ENCODE results near the gene RALBP1.
"Not testable (repeated sequence)": the region's sequence is repeated elsewhere in the genome, so short reads cannot be mapped to it uniquely, and the experiment has no call there.

Gene RALBP1

DNA sequence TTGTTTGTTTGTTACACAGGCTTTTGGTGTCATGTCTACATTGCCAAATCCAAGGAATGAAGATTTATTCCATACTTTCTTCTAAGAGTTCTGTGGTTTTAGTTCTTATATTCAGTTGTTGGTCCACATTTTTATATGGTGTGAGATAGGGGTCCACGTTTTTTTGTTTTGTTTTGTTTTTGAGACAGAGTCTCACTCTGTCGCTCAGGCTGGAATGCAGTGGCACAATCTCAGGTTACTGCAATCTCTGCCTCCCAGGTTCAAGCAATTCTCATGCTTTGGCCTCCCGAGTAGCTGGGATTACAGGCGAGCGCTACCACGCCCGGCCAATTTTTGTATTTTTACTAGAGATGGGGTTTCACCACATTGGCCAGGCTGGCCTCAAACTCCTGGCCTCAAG is 8.2 kb downstream of the RALBP1 start:
- no peak for TF ChIP-seq EZH2 (optimal IDR thresholded peaks at IDR 0.05; ENCODE audit: low read depth, low read length)
- TF ChIP-seq, protein P1, sequence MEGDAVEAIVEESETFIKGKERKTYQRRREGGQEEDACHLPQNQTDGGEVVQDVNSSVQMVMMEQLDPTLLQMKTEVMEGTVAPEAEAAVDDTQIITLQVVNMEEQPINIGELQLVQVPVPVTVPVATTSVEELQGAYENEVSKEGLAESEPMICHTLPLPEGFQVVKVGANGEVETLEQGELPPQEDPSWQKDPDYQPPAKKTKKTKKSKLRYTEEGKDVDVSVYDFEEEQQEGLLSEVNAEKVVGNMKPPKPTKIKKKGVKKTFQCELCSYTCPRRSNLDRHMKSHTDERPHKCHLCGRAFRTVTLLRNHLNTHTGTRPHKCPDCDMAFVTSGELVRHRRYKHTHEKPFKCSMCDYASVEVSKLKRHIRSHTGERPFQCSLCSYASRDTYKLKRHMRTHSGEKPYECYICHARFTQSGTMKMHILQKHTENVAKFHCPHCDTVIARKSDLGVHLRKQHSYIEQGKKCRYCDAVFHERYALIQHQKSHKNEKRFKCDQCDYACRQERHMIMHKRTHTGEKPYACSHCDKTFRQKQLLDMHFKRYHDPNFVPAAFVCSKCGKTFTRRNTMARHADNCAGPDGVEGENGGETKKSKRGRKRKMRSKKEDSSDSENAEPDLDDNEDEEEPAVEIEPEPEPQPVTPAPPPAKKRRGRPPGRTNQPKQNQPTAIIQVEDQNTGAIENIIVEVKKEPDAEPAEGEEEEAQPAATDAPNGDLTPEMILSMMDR (IDR thresholded peaks at IDR 0.05; ENCODE audit: low read length) = no peak
- no peak for TF ChIP-seq EZH2phosphoT487 (IDR thresholded peaks at IDR 0.05; ENCODE audit: low read length)
- Histone ChIP-seq H3K9ac (ENCODE audit: low read length) (no peak overlapping the region), H3K4me3 (ENCODE audit: low read length) (no peak overlapping the region), H3K9me2 (replicated peaks; ENCODE audit: insufficient read depth, low read length) (no peaks in the 10 kb centered on the region), H3K27ac (ENCODE audit: low read length) (no peak overlapping the region), H3K27me3 (replicated peaks; ENCODE audit: insufficient read depth, low read length) (no peaks in the 10 kb centered on the region), H4K20me1 (ENCODE audit: insufficient read depth, low read length) (no peaks in the 10 kb centered on the region; the same call in 1 of the 2 replicates), H3F3A (ENCODE audit: insufficient read depth, low read length) (no peaks in the 10 kb centered on the region), H3K4me1 (ENCODE audit: low read length) (no peaks in the 10 kb centered on the region), H3K4me2 (ENCODE audit: low read depth, low read length) (no peak overlapping the region), H2AFZ (ENCODE audit: low read length) (no peak overlapping the region), H3K36me3 (replicated peaks; ENCODE audit: insufficient read depth, low read length) (peaks cover 2% of the 10 kb centered on the region; the same call in 1 of the 2 replicates), H3K9me3 (replicated peaks; ENCODE audit: insufficient read depth, low read length) (no peaks in the 10 kb centered on the region), H3K79me2 (ENCODE audit: low read length) (peaks cover 94% of the 10 kb centered on the region)
- DNase-seq = no peak

DNA sequence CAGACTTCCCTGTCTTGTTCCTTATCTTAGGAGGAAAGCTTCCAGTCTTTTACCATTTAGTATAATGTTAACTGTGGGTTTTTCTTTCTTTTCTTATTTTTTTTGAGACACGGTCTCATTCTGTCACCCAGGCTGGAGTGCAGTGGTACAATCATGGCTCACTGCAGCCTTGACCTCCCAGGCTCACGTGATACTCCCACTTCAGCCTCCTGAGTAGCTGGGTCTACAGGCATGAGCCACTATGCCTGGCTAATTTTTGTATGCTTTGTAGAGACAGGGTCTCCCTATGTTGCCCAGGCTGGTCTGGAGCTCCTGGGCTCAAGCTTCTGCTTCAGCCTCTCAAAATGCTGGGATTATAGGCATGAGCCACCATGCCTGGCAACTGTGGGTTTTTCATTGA is 9.5 kb downstream of the RALBP1 start:
- not testable (repeated sequence) for H3K9me3 ChIP-seq (replicated peaks; ENCODE audit: insufficient read depth, low read length); H3K4me3 ChIP-seq (ENCODE audit: low read length); H3K9me2 ChIP-seq (replicated peaks; ENCODE audit: insufficient read depth, low read length); H3F3A ChIP-seq (ENCODE audit: insufficient read depth, low read length); H4K20me1 ChIP-seq (ENCODE audit: insufficient read depth, low read length); H3K36me3 ChIP-seq (replicated peaks; ENCODE audit: insufficient read depth, low read length); H3K4me2 ChIP-seq (ENCODE audit: low read depth, low read length); DNase-seq; H3K27me3 ChIP-seq (replicated peaks; ENCODE audit: insufficient read depth, low read length); H3K4me1 ChIP-seq (ENCODE audit: low read length); H3K27ac ChIP-seq (ENCODE audit: low read length); H3K9ac ChIP-seq (ENCODE audit: low read length); H2AFZ ChIP-seq (ENCODE audit: low read length)
- H3K79me2 ChIP-seq (ENCODE audit: low read length) = peaks cover 92% of the 10 kb centered on the region

DNA sequence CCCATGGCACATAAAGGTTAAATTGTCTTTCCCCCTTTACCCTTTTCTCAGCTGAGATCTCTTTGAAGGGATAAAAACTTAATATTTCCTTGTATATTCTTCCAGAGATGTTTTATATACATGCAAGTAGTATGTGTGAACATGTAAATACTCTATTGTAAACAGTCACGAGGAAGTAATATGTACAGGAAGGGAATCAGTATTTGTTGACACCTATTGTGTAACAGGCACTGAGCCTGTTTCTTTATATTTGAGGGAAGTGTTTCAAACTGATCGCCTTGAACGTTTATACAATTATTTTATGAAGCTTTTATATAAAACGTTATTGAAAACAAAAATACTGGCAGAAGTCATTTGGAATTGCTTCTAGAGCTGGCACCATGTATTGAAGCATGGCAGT is 13.2 kb downstream of the RALBP1 start:
- H3K4me2 ChIP-seq (ENCODE audit: low read depth, low read length) = no peak overlapping the region
- no peaks in the 10 kb centered on the region for H3K27me3 ChIP-seq (replicated peaks; ENCODE audit: insufficient read depth, low read length)
- H3K27ac ChIP-seq (ENCODE audit: low read length) = no peak overlapping the region
- TF ChIP-seq EZH2phosphoT487 (IDR thresholded peaks at IDR 0.05; ENCODE audit: low read length) (no peak), EZH2 (optimal IDR thresholded peaks at IDR 0.05; ENCODE audit: low read depth, low read length) (no peak)
- TF ChIP-seq, protein P1 (IDR thresholded peaks at IDR 0.05; ENCODE audit: low read length) = no peak
- H3K9ac ChIP-seq (ENCODE audit: low read length) = no peak overlapping the region
- H3K9me2 ChIP-seq (replicated peaks; ENCODE audit: insufficient read depth, low read length) = no peaks in the 10 kb centered on the region
- no peaks in the 10 kb centered on the region for H3K36me3 ChIP-seq (replicated peaks; ENCODE audit: insufficient read depth, low read length)
- DNase-seq = no peak
- peaks cover 90% of the 10 kb centered on the region for H3K79me2 ChIP-seq (ENCODE audit: low read length)
- no peaks in the 10 kb centered on the region; the same call in 1 of the 2 replicates for H4K20me1 ChIP-seq (ENCODE audit: insufficient read depth, low read length)
- H3K4me1 ChIP-seq (ENCODE audit: low read length) = no peaks in the 10 kb centered on the region; the same call in 1 of the 2 replicates
- no peaks in the 10 kb centered on the region for H3K9me3 ChIP-seq (replicated peaks; ENCODE audit: insufficient read depth, low read length)
- H3K4me3 ChIP-seq (ENCODE audit: low read length) = no peak overlapping the region
- H3F3A ChIP-seq (ENCODE audit: insufficient read depth, low read length) = no peaks in the 10 kb centered on the region
- H2AFZ ChIP-seq (ENCODE audit: low read length) = no peak overlapping the region

DNA sequence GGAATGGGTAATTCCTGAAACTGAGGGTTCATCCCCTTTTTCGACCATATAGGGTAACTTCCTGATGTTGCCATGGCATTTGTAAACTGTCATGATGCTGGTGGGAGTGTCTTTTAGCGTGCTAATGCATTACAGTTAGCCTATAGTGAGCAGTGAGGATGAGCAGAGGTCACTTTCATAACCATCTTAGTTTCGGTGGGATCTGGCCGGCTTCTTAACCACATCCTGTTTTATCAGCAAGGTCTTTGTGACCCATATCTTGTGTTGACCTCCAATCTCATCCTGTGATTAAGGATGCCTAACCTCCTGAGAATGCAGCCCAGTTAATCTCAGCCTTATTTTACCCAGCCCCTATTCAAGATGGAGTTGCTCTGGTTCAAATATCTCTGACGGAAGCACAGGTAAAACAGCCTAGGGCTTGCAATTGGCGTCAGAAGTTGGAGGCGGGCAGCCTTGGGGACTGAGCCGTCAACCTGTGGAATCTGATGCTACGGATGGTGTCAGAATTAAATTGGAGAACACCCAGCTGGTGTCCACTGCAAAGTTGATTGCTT is 19.5 kb downstream of the RALBP1 start:
- Histone ChIP-seq H3F3A (ENCODE audit: insufficient read depth, low read length) (peaks cover 8% of the 10 kb centered on the region), H3K4me1 (ENCODE audit: low read length) (peaks cover 19% of the 10 kb centered on the region), H3K4me3 (ENCODE audit: low read length) (no peak overlapping the region), H3K9ac (ENCODE audit: low read length) (no peak overlapping the region), H2AFZ (ENCODE audit: low read length) (no peak overlapping the region), H3K27me3 (replicated peaks; ENCODE audit: insufficient read depth, low read length) (no peaks in the 10 kb centered on the region), H3K27ac (ENCODE audit: low read length) (peak overlapping the region; percentile 28; the same call in 1 of the 2 replicates), H3K4me2 (ENCODE audit: low read depth, low read length) (peak overlapping the region; percentile 48), H4K20me1 (ENCODE audit: insufficient read depth, low read length) (no peaks in the 10 kb centered on the region), H3K9me2 (replicated peaks; ENCODE audit: insufficient read depth, low read length) (no peaks in the 10 kb centered on the region), H3K9me3 (replicated peaks; ENCODE audit: insufficient read depth, low read length) (no peaks in the 10 kb centered on the region), H3K36me3 (replicated peaks; ENCODE audit: insufficient read depth, low read length) (no peaks in the 10 kb centered on the region), H3K79me2 (ENCODE audit: low read length) (peaks cover 91% of the 10 kb centered on the region)
- TF ChIP-seq, protein P1 (IDR thresholded peaks at IDR 0.05; ENCODE audit: low read length) = no peak
- TF ChIP-seq EZH2phosphoT487 (IDR thresholded peaks at IDR 0.05; ENCODE audit: low read length) (no peak), EZH2 (optimal IDR thresholded peaks at IDR 0.05; ENCODE audit: low read depth, low read length) (no peak)
- DNase-seq = peak; percentile 91

Measured in MM.1S (cell line).